NCI-H146 treated with DMSO at 0.1 percent for 48 hours (cell line): ENCODE measurements around the gene MEF2C.

ENCODE experiments used
- DNase-seq: peaks from one replicate; lab custom pipeline; 2025; ENCODE audit not compliant: unreplicated experiment; lab: John Stamatoyannopoulos, UW

The MEF2C gene

DNA sequence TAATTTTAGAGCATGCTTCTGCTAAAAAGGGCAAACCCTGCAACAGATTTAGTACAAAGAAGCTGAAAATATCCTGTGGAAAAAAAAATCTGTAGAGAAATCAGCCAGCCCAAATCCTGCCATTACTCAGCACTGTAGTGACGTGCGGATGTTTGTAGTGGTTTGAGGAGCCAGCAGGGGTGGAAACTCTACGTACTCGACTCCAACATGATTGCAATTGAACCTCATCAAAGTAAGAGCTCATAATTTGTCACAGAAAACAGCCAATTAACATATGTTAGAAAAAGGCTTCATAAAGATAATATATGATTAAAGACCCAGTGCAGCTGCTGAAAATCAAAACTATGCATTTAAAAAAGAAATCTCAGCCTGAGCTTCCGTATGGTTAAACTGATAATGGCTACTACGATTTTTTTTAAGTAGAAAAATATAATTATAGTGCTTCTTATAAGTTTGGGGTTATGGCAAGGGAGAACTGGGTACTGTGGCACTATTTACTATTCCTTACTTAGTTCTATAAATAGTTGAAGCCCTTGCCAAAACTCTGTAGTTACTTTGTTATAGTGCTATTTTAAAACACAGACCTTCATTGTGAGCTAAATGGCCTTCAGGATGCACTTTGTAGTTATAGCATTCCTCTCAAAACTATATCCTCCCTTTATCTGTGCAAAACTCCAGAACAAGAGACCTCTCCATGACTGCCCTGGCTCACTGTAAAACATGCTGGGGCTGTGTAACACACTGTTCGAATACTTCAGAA lies 49.4 kb downstream of the MEF2C start:
- DNase-seq: no peak

DNA sequence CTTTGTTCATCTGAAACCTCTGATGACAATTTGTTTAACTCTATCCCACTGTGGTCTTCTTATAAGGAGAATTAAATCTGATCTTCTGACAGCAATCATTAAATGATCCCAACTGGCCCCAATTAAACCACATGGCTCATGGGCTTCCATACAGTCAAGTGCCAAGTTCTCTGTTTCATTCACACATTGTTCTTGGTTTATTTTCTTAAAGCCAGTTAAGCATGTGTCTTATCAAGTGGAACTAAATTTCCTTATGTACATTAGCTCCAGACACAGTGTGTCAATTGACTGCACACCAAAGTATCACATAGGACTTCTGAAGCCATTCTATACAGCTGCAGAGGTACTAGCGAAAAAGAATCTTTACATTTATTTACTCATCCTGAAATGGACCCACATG lies 51.2 kb downstream of the MEF2C start:
- DNase-seq: no peak

DNA sequence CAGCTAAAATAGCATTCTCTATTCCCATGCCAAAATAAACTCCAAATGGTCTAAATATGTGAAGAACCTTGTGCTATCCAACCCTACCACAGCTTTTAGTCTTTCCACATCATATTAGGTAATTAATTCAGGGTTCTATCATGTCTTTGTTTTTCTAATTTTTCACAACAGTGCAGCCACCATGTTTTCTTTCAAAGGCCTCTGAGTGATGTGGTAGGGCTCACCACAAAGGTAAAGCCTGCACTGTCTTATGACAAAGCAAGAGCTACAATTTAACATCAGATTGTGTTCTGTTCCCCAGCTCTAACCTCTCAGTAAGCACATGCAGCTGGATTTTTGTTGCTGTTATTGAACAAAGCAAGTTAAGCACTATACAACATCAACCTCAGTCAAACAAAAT lies 52.4 kb downstream of the MEF2C start:
- no peak for DNase-seq

DNA sequence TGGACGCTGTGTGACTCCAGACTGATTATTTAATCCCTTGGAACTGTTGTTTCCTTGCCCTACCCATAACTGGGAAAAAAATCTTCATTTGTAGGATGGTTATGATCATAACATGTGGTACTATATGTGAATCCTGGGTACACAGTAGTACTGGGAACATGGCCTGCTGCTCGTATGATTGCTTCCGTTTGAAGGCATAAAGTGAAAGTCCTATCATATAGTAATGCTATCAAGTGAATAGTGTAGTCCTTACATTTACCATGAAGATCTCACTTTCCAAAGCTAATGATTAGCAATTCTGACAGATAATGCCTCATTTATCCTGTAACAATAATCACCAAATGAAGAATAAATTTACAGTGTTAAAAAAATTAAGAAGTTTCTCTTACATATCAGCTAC lies 53.2 kb downstream of the MEF2C start:
- DNase-seq: no peak

DNA sequence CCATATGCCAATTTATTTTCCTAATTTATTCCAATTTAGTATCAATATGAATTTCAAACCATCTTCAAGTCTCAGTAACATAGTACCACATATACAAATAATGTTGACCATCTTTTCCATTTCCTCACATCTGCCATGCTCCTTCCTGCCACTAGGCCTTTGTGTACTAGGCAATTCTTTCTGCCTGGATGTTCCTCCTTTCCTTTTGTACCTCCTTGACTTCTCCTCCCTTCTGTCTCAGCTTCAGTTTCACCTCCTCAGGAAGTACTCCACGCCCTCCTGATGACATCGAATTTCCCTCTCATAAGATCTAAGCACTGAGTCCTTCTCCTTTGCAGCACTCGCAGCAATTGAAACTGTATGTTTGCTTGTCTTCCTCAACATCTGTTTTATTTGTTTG lies 53.9 kb downstream of the MEF2C start:
- DNase-seq: no peak

DNA sequence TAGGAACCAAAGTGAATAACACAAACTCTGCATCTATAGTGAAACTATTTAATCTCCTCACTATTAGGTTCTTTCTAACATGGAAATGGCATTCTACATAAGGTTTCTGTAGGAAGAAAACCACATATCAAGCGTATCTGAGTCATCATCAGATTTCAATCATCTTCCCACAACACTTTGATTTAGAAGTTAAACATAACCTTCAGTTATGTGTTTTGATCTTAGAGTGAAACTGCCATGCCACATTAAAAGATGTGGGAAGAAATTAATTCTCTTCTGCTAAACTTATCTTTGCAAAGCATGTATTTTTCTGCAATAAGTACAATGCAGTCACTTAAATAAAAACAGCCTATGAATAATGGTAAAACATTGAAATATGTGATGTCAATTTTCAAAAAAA lies 55.0 kb downstream of the MEF2C start:
- DNase-seq: no peak

DNA sequence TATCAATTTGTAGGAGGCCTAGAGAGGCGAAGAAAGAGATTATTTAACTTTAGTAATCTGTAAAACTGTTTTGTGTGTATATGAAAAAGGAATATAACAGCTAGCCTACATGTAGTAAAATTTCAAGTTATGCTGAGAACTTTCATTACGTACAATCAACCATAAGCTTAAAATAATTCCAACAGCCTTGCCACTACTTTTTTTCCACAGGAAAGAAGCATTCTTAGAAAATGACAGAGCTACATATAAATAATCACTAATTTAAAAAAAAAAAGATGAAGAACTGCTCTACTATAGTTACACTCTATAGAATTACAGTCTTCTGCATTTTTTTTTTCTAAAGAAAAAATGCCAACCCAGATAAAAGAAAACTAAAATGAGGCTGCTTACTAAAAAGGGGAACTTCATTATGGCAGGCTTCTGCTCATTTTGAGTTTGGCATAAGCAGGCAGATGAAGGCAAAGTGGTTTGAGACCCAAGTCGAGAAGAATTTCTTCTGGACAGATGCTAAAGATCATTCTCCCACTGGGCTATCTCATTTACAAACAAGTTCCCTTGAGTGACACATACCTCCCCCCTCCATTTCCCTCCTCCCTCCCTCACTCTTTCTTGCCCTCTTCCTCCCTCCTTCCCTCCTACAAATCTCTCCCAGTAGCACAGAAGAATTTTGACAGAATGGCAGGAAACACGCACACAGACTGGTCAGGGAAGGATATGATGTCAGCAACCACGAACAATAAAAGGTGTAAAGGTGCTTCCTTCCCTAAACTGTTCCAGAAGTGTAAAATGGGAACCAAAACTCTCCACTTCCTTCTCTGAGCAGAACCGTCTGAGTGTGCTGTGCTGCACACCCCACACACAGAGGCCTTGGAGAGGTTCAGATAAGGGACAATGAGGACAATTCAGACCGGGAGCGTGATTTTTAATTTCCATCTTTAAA lies 56.1 kb downstream of the MEF2C start:
- DNase-seq: no peak

DNA sequence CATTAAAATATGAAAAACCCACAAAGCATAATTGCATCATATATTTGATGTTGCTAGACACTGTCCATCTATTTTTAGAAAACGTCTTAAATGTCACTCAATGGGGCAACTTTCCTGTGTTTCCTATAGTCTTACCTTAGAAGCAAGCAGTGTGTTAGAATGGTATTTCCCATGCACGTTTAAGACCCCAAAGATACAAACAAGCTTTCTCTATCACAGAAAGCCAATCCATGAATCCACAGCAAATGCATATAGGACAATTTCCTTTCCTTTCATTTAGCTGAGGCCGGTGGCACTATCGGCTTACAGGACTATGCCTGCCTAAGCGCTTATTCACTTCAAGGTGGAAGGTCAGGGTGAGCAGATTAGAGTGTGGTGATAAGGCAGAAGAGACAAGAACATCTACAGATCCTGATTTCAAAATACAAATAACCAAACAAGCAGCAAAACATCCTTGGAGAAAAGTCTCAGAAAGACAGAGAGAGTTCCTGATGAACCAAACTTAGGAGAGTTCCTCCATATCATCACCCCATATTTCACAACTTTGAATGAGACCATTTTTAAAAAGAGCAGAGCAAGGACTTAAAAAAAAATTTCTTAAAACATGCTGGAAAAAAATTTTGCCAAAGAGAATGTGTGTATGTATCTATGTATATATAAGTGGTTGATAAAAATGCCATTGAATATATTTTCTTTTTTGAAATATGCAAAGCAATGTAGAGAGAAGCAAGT lies 57.2 kb downstream of the MEF2C start:
- no peak for DNase-seq

DNA sequence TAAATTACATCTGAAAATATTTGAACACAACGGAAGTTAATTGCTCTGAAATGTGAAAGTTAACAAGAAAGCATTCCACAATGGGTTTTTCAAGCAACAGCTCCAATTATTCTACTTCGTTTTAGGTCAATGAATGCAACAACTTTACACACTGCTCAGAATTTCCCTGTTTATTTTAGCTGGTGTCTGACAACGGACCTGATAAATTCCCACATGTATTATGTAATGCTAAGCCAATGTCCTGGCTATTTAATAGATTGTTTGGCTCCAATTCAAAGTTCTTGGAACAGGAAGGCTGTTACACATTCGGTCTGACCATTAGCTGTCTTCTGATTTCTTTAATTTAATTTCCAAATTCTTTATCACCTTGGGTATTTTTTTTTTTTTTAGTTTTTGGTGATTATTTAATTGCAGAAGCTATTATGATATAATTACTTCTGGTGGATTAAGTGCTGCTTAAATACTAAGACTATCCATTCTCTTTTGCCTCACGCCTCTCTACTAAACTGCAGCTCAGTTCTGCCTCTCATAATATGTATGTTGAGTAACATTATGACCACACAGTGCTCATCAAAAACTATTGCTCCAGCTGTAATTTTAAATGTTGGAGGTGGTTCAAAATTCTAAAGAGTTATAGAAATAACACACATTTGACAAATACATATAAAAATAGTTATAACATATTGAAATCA lies 57.9 kb downstream of the MEF2C start:
- no peak for DNase-seq

DNA sequence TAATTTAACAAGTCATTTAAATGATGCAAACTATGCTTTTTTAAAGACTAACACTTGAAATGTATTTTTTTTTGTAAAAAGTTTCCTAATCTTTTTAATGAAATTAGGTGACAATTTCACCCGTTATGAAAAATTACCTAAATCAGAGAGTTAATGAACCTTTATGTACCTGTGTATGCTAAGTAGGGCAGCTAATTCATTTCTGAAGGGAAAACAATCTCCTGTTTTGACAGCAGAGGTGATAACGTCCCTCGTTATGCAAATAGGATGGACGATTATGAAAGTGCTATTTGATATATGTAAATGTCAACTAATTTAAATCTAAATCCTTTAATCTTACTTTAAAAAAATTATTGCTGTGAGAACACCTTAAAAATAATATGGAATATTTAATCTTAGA lies 58.8 kb downstream of the MEF2C start:
- DNase-seq: no peak

DNA sequence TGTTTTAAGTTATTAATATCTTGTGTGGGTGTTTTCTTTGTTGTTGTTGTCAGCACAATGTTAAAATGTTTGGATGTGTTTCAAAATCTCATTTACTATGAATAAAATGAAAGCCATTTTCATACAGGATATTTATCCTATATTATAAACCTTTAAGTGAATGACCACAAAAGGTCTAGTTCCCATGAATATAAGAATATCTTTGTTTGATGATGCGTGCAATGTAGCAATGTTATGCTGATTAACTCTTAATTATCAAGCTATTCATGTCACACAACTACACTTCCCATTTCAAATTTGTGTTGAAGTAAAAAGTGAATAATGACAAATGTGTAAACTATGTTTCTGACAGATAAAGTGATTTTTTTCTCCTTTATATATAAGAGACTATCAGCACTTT lies 59.8 kb downstream of the MEF2C start:
- no peak for DNase-seq

DNA sequence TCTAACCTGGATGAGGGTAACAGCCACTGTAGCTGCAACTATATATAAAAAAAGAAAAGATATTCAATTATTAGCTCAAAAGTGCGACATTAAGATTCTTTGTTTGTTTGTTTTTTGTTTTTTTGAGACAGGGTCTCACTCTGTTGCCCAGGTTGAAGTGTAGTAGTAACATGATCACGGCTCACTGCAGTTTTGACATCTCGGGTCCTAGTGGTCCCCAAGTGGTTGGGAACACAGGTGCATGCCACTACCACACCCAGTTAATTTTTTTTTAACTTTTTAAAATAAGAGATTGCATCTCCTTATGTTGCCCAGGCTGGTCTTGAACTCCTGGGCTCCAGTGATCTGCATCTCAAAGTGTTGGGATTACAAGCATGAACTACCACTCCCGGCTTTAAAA lies 61.8 kb downstream of the MEF2C start:
- no peak for DNase-seq

DNA sequence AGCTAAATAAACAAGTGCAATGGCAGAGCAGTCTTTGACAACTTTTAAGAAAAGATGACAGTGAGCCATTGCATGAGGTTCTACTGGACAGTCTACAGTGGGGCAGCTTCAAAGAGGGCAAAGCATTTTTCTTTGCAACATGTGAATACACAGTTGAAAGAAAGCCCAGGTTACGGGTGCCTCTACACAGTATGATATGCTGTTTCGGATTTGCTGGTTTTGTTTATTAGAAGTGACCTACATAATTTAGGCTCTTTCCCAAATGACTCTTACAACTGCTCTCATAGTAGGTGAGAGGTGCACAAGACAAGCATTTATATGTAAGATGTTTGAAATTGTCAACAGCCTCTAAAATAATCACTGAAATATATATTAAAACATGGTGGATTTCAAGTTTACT lies 62.4 kb downstream of the MEF2C start:
- DNase-seq: no peak

DNA sequence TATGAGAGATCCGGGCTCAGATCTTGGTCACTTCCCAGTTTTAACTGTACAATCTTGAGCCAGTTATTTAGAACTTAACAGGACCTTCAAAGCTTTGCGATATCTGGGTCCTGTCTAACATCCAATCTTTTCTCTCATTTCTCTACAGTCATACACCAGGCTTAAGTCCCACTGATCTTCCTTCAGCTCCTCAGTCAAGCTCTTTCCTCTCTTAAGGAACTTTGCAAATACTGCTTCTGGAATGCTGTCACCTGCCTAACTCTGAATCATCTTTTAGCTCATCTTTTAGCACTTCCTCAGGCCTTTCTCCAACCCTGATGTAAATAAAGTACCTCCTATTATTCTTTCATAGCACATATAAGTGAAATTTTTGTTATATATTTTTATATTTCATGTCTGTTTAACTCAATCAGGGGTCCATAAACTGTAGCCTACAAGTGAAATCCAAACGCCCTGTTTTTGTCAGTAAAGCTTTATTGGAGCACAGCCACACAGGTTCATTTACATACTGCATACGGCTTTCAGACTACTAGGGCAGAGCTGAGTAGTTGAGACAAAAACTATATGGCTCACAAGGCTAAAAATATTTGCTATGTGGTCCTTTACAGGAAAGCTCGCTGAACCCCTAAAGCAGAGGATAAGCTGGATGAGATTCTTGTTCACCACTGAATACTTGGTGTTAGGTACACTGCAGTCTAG lies 63.5 kb downstream of the MEF2C start:
- DNase-seq: no peak

DNA sequence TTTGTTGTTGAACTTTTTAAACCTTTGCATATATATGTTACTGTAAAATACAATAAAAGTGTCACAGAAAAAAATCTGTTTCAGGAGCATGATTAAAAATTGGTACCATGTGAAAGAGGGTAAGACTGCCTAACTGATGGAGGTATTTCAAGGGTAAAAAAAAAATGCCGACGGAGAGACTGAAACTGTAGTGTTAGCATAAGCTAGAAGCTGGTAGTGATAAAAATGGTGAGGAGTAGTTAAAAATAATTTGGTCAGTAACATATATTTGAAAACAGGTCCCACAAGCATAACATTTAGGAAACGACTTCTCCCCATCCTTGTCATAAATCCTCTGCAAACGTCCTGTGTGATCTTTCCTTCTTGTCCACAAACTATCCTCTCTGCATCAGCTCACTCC lies 64.7 kb downstream of the MEF2C start:
- DNase-seq: no peak

DNA sequence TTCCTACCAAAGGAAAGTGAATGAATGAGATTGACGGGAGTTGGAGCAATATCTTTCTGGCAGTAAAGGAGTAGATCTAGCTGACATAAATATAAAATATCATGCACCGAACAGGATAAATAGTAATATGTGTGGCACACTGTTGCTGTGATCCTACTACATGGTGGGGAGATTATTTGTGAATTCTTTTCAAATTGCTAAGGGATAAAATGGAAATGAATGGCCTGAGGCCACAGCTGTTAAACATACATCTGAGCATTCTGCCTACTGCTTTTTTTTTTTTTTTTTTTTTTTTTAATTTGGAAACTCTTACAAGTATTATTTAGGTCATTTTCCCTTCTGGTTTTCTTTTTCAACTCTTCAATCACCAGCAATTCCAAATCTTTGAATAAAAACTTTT lies 66.8 kb downstream of the MEF2C start:
- no peak for DNase-seq

DNA sequence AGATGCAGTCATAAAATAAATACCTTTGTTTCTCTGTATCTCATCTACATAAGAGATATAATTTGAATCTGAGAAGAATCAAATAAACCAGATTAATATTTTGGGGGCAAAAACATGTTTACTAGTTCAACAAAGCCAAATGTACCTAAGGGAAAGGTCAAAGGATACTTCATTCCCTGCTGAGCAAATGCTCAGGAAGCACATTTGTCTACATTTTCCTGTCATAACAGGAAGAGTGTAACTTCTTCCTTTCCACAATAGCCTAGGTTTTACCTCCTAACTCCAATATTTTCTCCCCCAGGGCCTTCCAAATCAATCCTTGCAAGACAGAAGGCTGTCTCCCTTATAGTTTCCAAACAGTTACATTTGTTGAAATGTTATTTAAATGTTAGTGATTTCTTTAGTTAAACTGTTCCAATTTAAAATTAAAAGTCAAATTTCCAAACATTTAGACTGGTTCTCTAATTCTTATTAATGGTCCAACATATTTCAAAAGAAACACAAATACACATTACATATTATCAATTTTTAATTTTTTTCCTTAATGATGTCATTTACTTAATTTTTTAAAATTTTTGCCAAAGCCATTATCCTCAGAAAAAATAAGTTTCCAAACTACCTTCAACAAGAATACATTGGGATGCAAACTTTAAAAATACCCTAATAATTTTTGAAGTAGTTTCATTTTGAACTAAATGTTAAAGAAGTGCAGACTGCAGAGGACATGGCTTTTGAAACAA lies 67.8 kb downstream of the MEF2C start:
- no peak for DNase-seq

DNA sequence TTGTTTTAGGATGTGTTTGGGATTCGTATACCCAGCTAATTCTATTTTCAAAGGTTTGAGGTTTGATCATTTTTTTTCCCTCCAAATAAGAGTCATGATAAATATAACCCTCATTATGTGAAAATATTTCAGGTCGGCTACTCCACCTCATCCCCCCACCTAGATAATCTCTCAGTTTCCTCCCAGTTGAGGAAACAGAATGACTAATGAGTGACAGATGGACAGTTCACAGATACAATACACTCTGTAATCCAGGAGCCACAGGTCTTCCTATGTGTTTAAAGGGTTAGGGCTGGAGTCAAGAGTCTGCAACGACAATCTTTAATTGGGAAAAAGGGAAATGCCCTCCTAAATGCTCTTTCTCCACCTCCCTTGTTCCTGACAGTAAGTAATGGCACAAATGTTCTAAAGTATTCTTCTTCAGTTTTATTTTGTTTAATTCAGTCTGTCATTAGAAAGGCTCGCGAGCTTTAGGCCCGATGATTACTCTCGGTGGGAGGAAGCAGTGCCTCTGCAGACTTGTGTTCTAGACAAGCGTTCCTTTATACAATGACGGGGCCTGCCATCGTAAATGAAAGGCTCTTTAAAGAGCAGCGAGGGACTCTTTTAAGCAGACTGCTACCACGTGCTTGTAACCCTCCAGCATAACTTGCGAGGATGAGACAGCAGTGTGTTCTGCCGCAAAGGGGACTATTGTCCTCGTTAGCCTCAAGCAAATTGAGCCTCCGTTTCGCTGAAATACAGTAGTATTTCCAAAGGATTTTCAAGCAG lies 69.0 kb downstream of the MEF2C start:
- no peak for DNase-seq

DNA sequence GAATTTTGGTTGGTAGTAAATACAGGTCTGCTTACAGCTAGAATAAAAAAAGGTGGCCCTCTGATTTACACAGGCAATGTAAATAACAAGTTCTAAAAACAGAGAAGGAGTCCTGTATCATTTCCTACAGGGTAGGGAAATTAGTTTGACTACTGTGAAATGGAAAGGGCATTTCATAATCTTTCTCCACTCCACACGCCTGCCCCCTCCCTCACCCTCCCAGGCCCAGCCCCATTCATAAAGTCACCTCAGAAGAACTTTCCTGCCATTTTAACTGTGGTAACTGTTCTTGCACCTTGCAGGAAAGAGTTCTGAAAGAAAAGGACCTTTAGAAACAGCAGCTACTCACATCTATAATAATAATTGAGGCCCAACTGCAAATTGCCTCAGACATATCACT lies 69.7 kb downstream of the MEF2C start:
- DNase-seq: no peak
